Endodermal cell (in vitro differentiated cells): Measurements from ENCODE around the gene CNTNAP4. TPM values are rescaled to one million over a fixed set of nuclear protein-coding genes. Genes with fewer than 3 reads are reported as not detected.
A peak's percentile ranks its signal among the peaks of the same experiment; 100 is the strongest.

Source experiments
- DNase-seq: peaks from one replicate; pipeline ENCODE4 v3.0.0-alpha.2; 2017
- H3K27ac ChIP-seq: 2 replicates; pipeline ENCODE4 v1.5.1; 2013; ENCODE audit warnings: mild to moderate bottlenecking, low read depth, low read length, moderate library complexity
- H3K27me3 ChIP-seq: 2 replicates; pipeline ENCODE4 v1.6.1; 2013; ENCODE audit warnings: mild to moderate bottlenecking, low read length, moderate library complexity; ENCODE audit not compliant: insufficient read depth, control insufficient read depth, poor library complexity, severe bottlenecking
- H3K36me3 ChIP-seq: 2 replicates; pipeline ENCODE4 v1.7.0; 2013; ENCODE audit warnings: mild to moderate bottlenecking, low read length, moderate library complexity; ENCODE audit not compliant: control insufficient read depth, insufficient read depth
- H3K4me1 ChIP-seq: one replicate; pipeline ENCODE4 v1.7.0; 2013; ENCODE audit warnings: low read length; ENCODE audit not compliant: control insufficient read depth, insufficient read depth
- H3K4me3 ChIP-seq: 2 replicates; pipeline ENCODE4 v1.5.1; 2013; ENCODE audit warnings: mild to moderate bottlenecking, low read length, moderate library complexity
- H3K9ac ChIP-seq: 2 replicates; pipeline ENCODE4 v1.6.1; 2013; ENCODE audit warnings: mild to moderate bottlenecking, low read length, moderate library complexity; ENCODE audit not compliant: poor library complexity, severe bottlenecking; ENCODE audit errors: extremely low read depth
- H3K9me3 ChIP-seq: 2 replicates; pipeline ENCODE4 v1.6.1; 2013; ENCODE audit warnings: mild to moderate bottlenecking, low read length, moderate library complexity; ENCODE audit not compliant: control insufficient read depth
- H3K27ac Mint-ChIP-seq: 2 replicates; pipeline ENCODE4 v1.8.0; 2020; ENCODE audit warnings: mixed read lengths
- H3K27me3 Mint-ChIP-seq: 2 replicates; pipeline ENCODE4 v1.8.0; 2021; ENCODE audit warnings: mild to moderate bottlenecking, mixed read lengths; ENCODE audit not compliant: insufficient read depth
- H3K36me3 Mint-ChIP-seq: 2 replicates; pipeline ENCODE4 v1.8.0; 2020; ENCODE audit warnings: low read depth, mixed read lengths
- H3K4me1 Mint-ChIP-seq: 2 replicates; pipeline ENCODE4 v1.8.0; 2020; ENCODE audit warnings: mixed read lengths
- H3K4me3 Mint-ChIP-seq: 2 replicates; pipeline ENCODE4 v1.8.0; 2020; ENCODE audit warnings: mild to moderate bottlenecking, moderate library complexity, mixed read lengths
- H3K9me3 Mint-ChIP-seq: 2 replicates; pipeline ENCODE4 v1.8.0; 2020; ENCODE audit warnings: mild to moderate bottlenecking, mixed read lengths
- CTCF ChIP-seq: fragments of 200-600 bp; sonication (generic); conservative IDR thresholded peaks from 2 replicates; pipeline ENCODE4 v1.5.0; 2021; ENCODE audit warnings: antibody characterized with exemption, mild to moderate bottlenecking
- WGBS, 2 experiments: methylation state at CpG; one replicate each; pipeline versions ENCODE4 v1.1.5 to v1.1.7; 2013; ENCODE audit warnings: missing lambda C conversion rate in 2 of 2, mixed read lengths in 1 of 2; ENCODE audit not compliant: insufficient coverage in 1 of 2, insufficient read length in 1 of 2; 5-methylcytosine and 5-hydroxymethylcytosine counted together
- total RNA-seq, 2 donors: library from RNA; stranded (reverse); fragmentation: NEBNext Ultra II Directional in 1 of 2; extraction: Animal tissue kit (Norgen Biotek cat#: 25700) in 1 of 2; gene quantifications; 2 replicates in 1 of 2; 3 replicates in 1 of 2; pipeline ENCODE4 v1.2.1, GENCODE V29; 2021

CNTNAP4 gene
- total RNA-seq, 2 donors from 2014 or later: 0.24 to 0.55 TPM

- Mint-ChIP-seq H3K9me3 (peaks cover 1% of the 10 kb centered on the region), H3K27ac (no peak overlapping the region), H3K4me1 (no peaks in the 10 kb centered on the region), H3K27me3 (peaks cover 8% of the 10 kb centered on the region), H3K4me3 (no peak overlapping the region), H3K36me3 (no peaks in the 10 kb centered on the region)
- Histone ChIP-seq H3K27ac (no peak overlapping the region), H3K27me3 (no peaks in the 10 kb centered on the region), H3K4me3 (no peak overlapping the region), H3K36me3 (no peaks in the 10 kb centered on the region), H3K9ac (no peak overlapping the region), H3K9me3 (no peaks in the 10 kb centered on the region), H3K4me1 (no peaks in the 10 kb centered on the region)
- no peak for DNase-seq
- no peak for TF ChIP-seq CTCF
- WGBS, 2 experiments: 79 to 84% methylated on average over 4 to 5 of the region's 5 CpGs
Observed at GRCh38 chr16:76576526-76576925, 299.3 kb downstream of the CNTNAP4 start.

GRCh38 chr16:76577003-76577402, 299.8 kb downstream of the CNTNAP4 start:
- DNase-seq: no peak

GRCh38 chr16:76579277-76579922, 302.2 kb downstream of the CNTNAP4 start:
- Mint-ChIP-seq H3K27me3 (peaks cover 8% of the 10 kb centered on the region), H3K9me3 (peaks cover 1% of the 10 kb centered on the region), H3K4me1 (no peaks in the 10 kb centered on the region), H3K36me3 (no peaks in the 10 kb centered on the region), H3K4me3 (no peak overlapping the region), H3K27ac (no peak overlapping the region)
- Histone ChIP-seq H3K4me3 (no peak overlapping the region), H3K4me1 (no peaks in the 10 kb centered on the region), H3K9ac (no peak overlapping the region), H3K36me3 (no peaks in the 10 kb centered on the region), H3K27ac (no peak overlapping the region), H3K9me3 (no peaks in the 10 kb centered on the region), H3K27me3 (no peaks in the 10 kb centered on the region)
- DNase-seq: no peak
- WGBS, 2 experiments: 93 to 98% methylated on average over 8 to 9 of the region's 9 CpGs
- TF ChIP-seq CTCF: no peak

More at GRCh38 chr16:76577003-76577402, 299.8 kb downstream of the CNTNAP4 start:
- Histone ChIP-seq H3K27ac (no peak overlapping the region), H3K27me3 (no peaks in the 10 kb centered on the region), H3K4me3 (no peak overlapping the region), H3K36me3 (no peaks in the 10 kb centered on the region), H3K9me3 (no peaks in the 10 kb centered on the region), H3K4me1 (no peaks in the 10 kb centered on the region), H3K9ac (no peak overlapping the region)
- no peak overlapping the region for H3K4me3 Mint-ChIP-seq
- WGBS, 2 experiments: 88 to 100% methylated on average over 1 to 4 of the region's 4 CpGs
- H3K4me1 Mint-ChIP-seq: no peaks in the 10 kb centered on the region
- peaks cover 8% of the 10 kb centered on the region for H3K27me3 Mint-ChIP-seq
- H3K27ac Mint-ChIP-seq: peak overlapping the region; percentile 19
- H3K9me3 Mint-ChIP-seq: peaks cover 1% of the 10 kb centered on the region
- no peaks in the 10 kb centered on the region for H3K36me3 Mint-ChIP-seq
- TF ChIP-seq CTCF: no peak
